ENCODE results near the gene TF. TPM values are rescaled to one million over a fixed set of nuclear protein-coding genes. Genes with fewer than 3 reads are reported as not detected.

Gene TF
- total and polyA plus RNA-seq, 4 donors: 5,045 to 9,659 (median 6,266) TPM

DNA sequence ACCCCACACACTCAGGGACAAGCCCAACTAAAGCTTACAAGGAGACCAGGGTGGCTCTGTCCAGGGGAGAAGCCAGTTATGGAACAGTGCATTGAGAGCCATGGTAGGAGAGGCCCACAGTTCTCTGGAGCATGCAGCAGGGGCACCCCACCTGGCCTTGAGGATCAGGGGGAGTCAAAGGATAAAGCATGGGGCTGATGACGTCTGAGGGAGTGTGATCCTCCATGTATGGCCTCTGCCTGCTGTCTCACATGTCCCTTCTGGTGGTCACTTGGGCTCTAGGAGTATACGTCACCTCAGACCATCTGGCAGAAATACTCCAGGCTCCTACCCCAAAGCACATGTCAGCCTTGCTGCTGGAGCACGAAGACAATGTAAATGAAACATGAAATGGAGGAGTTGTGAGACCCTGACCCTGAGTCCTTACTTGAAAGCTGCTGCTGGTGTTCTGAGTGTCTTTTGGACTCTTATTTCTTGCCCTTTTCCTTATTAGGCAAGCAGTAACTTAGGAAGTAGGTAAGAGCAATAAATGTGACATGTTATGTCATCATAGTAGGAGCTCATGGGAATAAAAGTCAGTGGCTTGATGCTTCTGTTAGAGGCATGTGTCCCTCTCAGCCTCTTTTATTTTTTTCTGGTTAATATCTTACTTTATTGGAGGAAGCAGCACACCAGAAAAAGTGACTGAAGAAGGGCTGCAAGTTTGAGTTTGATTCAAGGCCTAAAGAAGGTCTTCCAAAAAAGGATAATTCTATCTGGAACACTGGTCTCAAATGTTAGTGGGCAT, 74.9 kb downstream of the TF start (continued):
- TF ChIP-seq REST (IDR thresholded peaks at IDR 0.05) (no peak), HNF4G (IDR thresholded peaks at IDR 0.05) (no peak)

DNA sequence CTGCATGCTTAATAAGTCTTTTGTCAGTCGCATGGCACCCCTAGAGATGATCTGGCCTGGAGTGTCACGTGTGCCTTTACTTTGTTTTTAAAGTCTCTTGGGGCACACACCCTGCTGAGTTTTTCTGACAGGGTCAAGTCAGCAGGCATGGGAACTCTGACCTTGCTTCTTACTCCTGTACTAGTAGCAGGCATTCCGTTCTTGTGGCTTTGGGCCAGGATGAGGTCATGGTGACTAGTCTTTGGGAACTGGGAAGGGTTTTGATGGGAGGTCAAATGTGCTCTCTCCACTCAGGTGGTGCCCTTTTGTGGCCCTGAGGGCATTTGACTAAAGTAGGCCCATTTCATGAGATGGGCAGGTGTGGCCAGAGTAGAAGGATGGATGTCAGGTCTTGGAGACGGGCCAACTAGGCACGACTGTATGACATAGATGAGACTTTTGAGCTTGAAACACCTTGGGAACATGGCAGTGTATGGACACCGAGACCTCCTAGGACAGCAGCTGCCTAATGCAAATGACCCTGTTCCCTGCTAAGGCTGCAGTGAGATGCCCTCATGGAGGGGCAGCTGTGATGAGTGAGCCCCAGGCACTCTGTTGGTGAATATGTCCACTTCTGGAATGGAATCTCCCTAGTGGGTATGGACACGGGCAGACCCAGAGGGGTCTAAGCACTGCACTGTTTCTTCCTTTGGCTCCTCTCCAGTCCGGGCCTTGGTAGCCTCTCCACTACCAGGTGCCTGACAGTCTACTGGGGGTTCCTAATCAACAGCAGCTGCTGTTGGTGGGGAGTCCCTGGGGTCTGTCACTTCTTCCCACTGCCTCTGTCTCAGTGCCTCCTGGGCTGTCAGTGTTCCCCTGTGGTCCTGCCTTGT, 75.8 kb downstream of the TF start:
- Histone ChIP-seq H3K36me3 (ENCODE audit: control insufficient read depth in 4 of 4, insufficient read depth in 3 of 4, low read depth in 1 of 4, low read length in 3 of 4) (peaks cover 11 to 44% (median 43%) of the 10 kb centered on the region in 4 donors), H3K4me3 (ENCODE audit: low read depth in 1 of 3, low read length in 3 of 3) (no peak overlapping the region), H3K27me3 (ENCODE audit: control insufficient read depth in 4 of 4, insufficient read depth in 4 of 4, low read length in 3 of 4) (no peaks in the 10 kb centered on the region), H3K9ac (ENCODE audit: low read depth in 1 of 2, low read length in 2 of 2) (no peak overlapping the region), H3K9me3 (ENCODE audit: control insufficient read depth in 4 of 4, low read length in 3 of 4) (no peaks in the 10 kb centered on the region), H3K4me1 (ENCODE audit: control insufficient read depth in 4 of 4, insufficient read depth in 4 of 4, low read length in 3 of 4) (no peaks in the 10 kb centered on the region), H3K27ac (ENCODE audit: low read depth in 1 of 2, low read length in 2 of 2) (no peak overlapping the region)
- DNase-seq (ENCODE audit: low spot score): peak; percentile 65
- TF ChIP-seq REST (IDR thresholded peaks at IDR 0.05) (no peak), HNF4G (IDR thresholded peaks at IDR 0.05) (no peak), RXRA (IDR thresholded peaks at IDR 0.05) (peak in 1 of 2 donors; percentile 66), YY1 (IDR thresholded peaks at IDR 0.05) (no peak), NR2F2 (IDR thresholded peaks at IDR 0.05) (no peak), JUND (IDR thresholded peaks at IDR 0.05) (peak; percentile 75 to 93), TAF1 (conservative IDR thresholded peaks at IDR 0.05) (no peak), HNF4A (conservative IDR thresholded peaks at IDR 0.05) (peak; percentile 3 to 49), RAD21 (IDR thresholded peaks at IDR 0.05) (peak; percentile 77 to 87), FOXA1 (IDR thresholded peaks at IDR 0.05) (no peak), EGR1 (IDR thresholded peaks at IDR 0.05; ENCODE audit: low read depth in 2 of 2) (no peak), GABPA (IDR thresholded peaks at IDR 0.05 in 1 of 2, conservative IDR thresholded peaks at IDR 0.05 in 1 of 2) (no peak), SP1 (IDR thresholded peaks at IDR 0.05) (no peak), FOXA2 (IDR thresholded peaks at IDR 0.05) (no peak)
- TF ChIP-seq, protein P1, sequence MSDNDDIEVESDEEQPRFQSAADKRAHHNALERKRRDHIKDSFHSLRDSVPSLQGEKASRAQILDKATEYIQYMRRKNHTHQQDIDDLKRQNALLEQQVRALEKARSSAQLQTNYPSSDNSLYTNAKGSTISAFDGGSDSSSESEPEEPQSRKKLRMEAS (IDR thresholded peaks at IDR 0.05): no peak
- TF ChIP-seq, protein P2, sequence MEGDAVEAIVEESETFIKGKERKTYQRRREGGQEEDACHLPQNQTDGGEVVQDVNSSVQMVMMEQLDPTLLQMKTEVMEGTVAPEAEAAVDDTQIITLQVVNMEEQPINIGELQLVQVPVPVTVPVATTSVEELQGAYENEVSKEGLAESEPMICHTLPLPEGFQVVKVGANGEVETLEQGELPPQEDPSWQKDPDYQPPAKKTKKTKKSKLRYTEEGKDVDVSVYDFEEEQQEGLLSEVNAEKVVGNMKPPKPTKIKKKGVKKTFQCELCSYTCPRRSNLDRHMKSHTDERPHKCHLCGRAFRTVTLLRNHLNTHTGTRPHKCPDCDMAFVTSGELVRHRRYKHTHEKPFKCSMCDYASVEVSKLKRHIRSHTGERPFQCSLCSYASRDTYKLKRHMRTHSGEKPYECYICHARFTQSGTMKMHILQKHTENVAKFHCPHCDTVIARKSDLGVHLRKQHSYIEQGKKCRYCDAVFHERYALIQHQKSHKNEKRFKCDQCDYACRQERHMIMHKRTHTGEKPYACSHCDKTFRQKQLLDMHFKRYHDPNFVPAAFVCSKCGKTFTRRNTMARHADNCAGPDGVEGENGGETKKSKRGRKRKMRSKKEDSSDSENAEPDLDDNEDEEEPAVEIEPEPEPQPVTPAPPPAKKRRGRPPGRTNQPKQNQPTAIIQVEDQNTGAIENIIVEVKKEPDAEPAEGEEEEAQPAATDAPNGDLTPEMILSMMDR (IDR thresholded peaks at IDR 0.05; ENCODE audit: low read depth, low read length, missing input control): peak; percentile 54
- TF ChIP-seq, protein P3, sequence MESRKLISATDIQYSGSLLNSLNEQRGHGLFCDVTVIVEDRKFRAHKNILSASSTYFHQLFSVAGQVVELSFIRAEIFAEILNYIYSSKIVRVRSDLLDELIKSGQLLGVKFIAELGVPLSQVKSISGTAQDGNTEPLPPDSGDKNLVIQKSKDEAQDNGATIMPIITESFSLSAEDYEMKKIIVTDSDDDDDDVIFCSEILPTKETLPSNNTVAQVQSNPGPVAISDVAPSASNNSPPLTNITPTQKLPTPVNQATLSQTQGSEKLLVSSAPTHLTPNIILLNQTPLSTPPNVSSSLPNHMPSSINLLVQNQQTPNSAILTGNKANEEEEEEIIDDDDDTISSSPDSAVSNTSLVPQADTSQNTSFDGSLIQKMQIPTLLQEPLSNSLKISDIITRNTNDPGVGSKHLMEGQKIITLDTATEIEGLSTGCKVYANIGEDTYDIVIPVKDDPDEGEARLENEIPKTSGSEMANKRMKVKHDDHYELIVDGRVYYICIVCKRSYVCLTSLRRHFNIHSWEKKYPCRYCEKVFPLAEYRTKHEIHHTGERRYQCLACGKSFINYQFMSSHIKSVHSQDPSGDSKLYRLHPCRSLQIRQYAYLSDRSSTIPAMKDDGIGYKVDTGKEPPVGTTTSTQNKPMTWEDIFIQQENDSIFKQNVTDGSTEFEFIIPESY (IDR thresholded peaks at IDR 0.05): no peak
- TF ChIP-seq, protein P4, sequence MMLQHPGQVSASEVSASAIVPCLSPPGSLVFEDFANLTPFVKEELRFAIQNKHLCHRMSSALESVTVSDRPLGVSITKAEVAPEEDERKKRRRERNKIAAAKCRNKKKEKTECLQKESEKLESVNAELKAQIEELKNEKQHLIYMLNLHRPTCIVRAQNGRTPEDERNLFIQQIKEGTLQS (IDR thresholded peaks at IDR 0.05): no peak
- 76% methylated on average over 8 of the region's 8 CpGs for WGBS
